NOMO-1 treated with dmso at 0.1 percent for 144 hours (cell line): Measurements from ENCODE around the gene CDH13.

Experiments used
- DNase-seq: peaks from one replicate; lab custom pipeline; 2025; ENCODE audit not compliant: unreplicated experiment; lab: John Stamatoyannopoulos, UW

The CDH13 gene

DNA sequence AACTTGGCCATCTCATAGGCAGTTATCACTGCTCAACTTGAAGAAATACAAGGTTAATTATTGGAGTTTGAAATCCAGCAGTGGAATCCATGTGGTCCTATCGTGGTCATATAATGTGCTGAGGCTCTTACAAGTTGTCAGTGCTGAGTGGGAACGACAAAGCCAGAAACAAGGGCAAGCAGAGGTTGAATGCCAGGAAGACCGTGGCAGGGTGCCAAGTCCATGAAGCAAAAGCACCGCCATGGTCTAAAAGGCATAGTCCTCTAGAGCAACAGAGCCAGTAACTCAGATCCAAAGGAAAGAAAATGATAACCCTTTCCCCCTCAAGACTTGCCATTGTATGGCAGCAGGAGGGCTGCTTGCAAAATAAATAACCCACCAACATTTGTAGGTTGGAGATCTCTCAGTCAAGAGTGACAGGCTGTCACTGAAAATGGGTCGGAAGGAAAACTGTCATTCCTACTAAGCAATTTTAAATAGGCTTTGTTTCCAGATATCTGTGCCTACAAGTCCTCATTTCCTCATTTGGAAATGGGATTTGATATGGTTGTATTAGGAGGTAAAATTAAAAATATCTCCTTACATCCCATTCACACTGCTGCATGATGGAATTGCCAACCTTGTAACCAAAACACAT is 1144.7 kb downstream of the CDH13 start:
- DNase-seq, result no peak

DNA sequence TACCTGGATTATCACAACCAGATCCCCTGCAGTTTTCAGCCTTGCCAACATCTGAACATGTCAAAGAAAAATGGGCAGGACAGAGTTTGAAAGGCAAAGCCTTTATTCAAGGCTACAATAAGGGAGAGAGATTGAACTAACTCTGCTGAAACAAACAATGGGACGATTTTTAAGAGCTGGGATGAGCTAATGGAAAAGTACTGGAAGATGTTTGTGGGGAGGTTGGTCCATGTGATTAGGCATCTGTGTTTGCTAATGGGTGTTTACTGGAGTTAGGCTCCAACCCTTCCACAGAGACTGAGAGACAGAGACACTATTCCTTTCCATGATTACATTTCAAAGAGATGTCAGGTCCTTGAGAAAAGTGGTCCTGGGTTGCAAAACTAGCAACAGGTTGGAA is 1146.0 kb downstream of the CDH13 start:
- DNase-seq, result no peak

DNA sequence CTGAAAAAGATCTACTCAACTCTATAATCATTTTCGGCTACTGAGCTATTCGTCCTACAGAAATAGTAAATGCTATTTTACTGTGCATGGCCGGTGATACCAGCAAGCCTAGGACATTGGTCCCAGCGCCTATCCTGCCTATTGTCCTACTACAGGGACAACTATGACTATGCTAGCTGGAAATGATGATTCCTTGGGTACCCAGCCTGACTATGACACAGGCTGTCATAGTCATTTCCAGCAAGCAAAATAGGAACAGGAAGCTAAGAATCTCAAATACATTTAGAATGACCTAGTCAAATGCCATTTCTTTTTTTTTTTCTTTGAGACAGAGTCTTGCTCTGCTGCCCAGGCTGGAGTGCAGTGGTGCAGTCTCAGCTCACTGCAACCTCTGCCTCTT is 1147.3 kb downstream of the CDH13 start:
- DNase-seq, result no peak

DNA sequence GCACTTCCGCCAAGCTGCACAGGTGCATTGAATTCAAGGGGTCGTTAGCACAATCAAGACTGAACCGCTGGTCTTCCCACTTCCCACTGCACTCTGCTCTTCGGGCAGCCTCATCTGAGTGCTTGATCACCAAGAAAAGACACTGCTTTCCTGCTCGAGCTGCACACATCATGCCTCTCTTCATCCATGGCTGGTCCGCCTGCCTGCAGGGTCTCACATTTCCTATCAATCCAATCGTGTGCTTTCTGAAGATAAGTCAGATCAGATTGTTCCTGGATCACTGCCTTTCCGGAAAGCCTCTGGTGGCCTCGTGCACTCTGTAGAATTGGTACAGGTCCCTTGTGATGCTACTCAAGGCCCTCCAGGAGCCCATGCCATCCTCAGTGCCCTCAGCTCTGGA is 1150.2 kb downstream of the CDH13 start:
- DNase-seq, result no peak

DNA sequence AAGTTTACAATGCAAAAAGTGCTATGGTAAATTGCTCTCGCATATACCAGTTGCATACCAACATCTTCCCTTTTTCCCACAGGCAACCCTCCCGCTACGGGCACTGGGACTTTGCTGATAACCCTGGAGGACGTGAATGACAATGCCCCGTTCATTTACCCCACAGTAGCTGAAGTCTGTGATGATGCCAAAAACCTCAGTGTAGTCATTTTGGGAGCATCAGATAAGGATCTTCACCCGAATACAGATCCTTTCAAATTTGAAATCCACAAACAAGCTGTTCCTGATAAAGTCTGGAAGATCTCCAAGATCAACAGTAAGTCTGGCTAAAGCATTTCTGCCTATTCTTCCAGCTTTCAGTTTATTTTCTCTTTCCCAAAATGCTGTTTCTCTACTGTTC is 1153.1 kb downstream of the CDH13 start:
- DNase-seq, result no peak

DNA sequence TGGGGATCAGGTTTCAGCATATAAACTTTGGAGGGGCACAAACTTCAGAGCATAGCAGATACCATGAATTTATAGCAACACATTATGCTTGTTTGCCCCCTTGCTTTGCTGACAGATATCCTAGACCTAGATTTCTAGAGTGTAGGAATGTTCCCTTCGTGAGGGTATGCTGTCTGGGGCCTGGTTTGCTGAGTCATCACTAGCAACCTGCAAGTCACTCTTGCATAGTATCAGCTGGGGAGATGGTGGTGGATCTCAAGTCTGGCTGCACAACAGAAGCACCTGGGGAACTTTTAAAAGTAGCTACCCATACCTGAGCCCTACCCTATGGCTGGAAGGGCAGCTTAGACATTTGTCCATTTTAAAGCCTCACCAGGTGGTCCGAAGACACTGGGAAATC is 1158.7 kb downstream of the CDH13 start:
- no peak for DNase-seq

DNA sequence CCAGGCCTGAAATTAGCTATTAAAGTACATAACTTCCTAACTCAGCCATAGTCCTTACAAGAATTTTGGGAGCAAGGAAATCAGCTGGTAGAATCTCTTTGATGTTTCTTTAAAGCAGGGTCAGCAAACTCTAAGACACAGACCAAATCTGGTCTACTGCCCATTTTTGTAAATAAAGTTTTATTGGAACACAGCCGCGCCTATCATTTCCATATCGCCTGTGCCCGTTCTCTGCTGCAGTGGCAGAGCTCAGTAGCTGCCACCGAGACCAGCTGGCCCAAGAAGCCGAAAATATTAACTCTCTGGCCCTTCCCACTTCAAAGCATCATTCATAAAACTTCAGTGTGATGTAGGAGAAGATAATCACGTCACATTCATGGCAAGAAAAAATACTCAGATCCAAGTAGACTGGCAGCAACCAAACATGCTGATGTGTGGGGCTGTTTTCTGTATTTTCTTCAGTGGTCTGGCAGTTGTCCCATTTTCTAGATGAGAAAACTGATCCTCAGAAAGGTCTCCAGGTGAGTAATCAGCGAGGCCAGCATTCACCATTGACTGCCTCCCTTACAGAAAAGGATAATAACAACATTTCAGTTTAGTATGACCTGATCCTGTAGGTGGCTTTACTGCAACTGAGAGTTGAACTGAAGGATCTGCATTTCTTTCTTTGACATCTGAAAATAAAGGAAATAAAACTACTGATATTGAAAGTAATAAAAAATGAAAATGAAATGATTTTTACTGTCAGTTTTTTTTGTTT is 1163.1 kb downstream of the CDH13 start:
- no peak for DNase-seq

DNA sequence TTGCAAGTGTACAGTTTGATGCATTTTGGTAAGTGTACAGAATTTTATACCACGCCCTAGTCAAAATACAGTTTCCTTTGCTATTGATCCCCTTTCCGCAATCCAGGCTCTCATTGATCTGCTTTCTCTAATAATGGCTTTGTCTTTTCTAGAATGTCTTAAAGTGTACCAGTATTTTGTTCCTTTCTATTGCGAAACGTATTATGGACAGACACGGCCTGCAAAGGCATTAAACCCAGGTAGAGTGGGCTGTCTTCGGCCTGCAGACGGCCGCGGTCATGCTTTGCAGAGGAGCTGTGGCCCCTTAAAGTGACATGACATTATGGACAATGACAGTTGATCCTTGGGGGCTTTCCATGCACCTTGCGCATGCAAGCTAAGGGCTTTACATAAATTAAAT is 1165.1 kb downstream of the CDH13 start:
- DNase-seq, result no peak

DNA sequence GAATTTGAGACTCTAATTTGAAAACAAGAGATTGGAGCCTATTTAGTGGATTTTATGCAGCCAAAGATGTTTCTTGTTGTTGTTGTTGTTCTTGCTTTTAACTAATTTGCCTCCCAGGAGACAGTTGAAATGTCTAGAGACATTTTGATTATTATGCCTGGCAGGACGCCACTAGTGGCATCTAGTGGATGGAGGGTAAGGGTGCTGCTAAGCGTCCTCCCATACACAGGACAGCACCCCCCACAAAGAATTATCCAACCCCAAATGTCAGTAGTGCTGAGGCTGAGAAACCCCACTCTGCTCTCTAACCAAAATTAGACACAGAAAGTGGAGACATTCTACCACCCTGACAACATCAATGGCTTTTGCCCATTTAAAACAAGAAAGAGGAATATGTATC is 1165.6 kb downstream of the CDH13 start:
- DNase-seq, result no peak

DNA sequence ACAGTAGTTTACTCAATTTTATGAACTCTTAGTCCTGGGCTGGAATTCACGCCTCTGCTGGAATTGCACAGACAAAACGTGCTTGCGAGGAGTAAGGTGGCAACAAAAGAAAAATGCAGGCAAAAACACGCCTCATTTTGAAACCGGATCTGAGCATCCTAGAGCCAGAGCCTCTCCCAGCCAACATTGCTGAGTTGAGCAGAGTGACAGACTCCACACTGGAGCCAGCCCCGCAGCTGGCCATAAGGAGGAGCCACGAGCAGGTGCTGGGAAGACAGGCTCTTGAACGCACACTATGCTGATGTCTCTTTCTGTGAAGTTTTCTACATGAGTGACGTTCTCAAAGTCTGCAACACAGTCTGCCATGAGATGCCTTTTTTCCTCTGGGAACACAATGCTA is 1166.4 kb downstream of the CDH13 start:
- no peak for DNase-seq

DNA sequence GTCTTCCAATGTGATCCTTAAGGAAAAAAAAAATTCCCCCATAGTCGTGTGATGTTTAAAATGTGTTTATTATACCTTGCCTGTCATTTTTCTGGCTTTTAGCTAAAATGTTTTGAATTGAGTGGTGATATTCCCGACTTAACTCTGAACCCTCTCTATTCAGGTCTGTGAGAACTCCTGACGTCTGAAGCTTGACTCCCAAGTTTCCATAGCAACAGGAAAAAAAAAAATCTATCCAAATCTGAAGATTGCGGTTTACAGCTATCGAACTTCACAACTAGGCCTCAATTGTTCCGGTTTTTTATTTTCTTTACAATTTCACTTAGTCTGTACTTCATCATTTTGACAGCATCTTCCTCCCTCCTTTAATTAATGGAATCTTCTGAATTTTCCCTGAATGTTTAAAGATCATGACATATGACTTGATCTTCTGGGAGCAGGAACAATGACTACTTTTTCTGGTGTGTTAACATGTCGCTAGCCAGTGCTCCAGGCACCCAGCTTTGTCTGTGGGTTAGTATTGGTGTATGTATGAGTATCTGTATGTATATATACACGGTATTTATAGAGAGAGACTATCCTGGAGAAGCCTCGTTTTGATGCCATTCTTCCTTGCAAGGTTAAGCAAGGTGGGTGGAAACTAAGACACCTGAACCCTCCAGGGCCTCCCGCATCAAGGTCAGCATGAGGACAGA is 1168.2 kb downstream of the CDH13 start:
- no peak for DNase-seq

DNA sequence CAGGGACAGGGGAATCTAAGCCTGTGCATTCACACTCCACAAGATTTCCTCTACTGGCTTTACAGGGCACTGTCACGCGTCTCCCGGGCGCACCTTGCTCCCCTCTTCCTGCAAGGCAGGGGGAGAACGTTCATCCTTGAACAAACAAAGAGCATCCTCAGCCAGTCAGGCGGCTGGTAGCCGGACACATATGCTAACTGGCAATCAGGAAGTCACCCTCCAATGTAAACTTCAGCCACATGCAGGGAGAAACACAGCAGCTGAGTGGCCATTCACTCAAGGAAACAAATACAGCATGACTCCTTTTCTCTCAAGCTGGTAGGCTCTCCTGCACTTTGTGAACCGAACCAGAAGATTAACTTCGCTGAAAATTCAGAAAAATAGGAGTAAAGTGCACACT is 1170.2 kb downstream of the CDH13 start:
- no peak for DNase-seq

DNA sequence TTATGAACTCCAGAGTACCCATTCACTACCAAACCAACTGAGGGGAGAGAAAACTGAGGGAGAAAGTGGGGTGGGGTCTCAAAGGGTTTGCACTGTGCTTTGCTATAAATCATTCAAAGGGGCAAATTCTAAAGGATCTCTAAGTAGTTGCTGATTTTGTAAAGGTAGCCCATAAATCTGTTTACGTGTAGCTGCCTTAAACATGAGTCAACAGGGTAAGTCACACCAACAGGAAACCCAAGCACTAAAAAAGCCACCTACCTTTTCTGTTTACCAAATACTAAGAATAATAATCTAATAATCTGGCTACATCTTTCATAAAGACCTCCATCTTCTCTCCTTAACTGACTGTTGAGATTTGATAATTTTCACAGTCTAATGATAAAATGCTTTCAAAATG is 1172.6 kb downstream of the CDH13 start:
- no peak for DNase-seq

DNA sequence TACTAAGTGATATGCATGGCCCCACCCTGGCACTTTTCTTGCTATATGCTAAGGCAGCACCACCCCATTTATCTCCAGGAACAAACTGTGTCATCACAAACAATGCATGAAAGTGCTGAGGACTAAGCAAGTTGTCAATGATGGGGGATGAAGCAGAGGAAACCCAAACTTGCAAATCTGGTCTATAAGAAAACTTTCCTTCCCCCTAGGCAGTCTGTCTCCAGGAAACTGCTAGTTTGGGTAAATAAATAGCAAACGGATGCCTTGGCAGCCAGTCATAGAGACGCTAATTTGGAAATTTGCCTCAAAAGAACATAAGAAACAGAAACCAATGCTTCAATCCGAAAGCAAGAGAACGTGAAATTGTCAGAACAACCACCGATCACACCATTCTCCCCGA is 1175.4 kb downstream of the CDH13 start:
- no peak for DNase-seq

DNA sequence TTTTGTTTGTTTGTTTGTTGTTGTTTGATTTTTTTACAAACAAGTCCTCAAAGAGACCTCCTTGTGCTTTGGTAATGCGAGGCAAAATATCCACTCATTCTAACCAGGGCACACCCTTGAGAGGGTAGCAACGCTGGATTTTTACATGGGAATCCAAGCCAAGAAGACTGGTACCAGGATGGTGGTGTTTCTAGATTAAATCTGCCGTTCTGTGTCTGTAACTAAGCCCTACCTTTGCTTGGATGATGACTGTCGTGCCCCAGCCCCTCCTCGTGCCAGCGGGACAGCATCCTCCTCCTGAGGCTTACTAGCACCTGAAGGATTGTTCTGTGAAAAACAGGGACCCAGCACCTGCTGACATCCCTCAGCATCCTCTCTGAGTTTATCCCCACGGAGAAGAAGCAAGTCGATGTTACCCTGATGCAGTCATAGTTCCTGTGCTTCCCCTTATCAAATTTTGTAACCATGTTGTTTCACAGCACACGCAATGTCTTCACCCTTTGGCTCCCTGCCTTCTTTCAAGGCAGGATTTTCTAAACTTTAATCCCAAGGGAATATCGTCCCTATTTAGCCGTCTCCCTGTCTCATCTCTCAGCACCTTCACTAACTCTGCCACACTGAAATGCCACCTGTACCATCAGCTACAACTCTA is 1175.9 kb downstream of the CDH13 start:
- no peak for DNase-seq

DNA sequence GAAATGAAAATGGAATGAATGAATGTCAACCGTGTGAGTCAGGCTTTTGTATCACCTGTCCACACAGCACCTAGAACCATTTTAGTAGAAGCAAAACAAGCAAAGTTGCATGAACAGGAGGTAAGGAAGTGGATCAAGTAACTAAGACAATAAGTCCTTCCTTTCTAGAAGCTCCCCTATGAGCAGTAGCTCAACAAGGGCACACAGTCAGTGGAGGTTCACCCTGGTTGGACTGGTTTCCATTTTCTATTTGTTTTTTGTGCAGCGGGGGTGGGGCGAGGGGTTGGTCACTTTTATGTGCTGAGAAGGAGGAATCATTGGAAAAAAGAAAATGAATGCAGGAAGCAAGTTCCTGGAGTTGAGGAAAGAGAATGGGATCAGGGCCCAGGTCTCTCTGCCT is 1177.0 kb downstream of the CDH13 start:
- DNase-seq, result no peak

DNA sequence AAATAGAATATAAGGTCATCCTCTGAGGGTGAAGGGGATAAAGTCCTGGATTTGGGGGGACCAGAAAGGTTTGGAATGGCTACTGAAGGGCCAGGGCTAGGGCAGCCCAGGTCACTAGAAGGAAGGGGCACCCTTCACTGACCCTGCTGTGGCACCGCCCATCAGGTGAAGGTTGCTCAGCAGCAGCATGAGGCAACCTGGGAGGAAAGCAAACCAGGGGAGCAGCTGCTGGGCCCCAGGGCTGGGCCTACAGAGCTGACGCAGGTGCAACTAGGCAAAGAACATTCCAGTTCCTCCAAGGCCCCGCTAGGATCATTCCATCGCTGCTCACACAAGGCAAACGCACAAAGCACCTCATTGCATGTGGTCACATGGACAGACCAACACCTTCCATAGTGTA is 1177.6 kb downstream of the CDH13 start:
- no peak for DNase-seq

DNA sequence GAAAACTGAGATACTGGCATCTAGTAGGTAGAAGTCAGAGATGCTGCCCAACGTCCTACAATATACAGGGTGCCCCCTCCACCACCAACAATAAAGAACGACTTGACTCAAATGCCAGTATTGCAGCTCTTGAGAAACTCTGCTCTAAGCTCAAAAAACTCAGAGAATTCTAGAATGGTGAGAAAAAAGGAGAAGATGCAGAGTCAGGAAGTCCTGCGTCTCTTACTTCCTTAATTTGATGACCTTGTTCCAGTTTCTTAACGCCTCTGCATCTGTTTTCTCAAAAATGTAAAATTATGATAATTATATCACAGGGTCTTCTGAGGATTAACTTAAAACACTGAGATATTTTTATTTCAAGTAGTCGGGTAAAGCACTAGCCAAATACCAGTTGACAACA is 1179.3 kb downstream of the CDH13 start:
- DNase-seq, result peak; percentile 75

DNA sequence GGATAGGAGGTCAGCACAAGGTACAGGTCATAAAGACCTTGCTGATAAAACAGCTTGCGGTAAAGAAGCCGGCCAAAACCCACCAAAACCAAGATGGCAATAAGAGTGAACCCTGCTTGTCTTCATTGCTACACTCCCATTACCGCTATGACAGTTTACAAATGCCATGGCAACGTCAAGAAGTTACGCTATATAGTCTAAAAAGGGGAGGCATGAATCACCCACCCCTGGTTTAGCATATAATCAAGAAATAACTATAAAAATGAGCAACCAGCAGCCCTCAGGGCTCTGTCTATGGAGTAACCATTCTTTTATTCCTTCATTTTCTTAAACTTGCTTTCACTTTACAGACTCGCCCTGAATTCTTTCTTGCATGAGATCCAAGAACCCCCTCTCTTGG is 1180.0 kb downstream of the CDH13 start:
- DNase-seq, result no peak

DNA sequence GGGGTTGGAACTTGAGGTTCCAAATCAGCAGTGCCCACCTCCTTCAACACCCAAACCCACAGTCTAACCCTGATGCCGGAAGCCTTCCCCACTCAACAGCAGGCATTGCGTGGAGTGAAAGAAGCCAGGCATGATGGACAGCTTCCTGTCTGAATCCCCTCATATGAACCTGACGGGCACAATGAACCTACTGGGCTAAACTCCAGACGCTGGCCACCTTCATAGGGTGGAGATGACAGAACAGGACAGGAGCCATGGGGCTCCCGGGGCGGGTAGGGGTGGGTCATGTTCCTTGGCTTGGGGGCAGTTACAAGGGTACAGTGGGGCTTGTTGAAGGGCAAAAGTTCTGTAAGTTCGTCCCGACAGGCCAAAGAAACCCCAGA is 1180.5 kb downstream of the CDH13 start:
- no peak for DNase-seq

DNA sequence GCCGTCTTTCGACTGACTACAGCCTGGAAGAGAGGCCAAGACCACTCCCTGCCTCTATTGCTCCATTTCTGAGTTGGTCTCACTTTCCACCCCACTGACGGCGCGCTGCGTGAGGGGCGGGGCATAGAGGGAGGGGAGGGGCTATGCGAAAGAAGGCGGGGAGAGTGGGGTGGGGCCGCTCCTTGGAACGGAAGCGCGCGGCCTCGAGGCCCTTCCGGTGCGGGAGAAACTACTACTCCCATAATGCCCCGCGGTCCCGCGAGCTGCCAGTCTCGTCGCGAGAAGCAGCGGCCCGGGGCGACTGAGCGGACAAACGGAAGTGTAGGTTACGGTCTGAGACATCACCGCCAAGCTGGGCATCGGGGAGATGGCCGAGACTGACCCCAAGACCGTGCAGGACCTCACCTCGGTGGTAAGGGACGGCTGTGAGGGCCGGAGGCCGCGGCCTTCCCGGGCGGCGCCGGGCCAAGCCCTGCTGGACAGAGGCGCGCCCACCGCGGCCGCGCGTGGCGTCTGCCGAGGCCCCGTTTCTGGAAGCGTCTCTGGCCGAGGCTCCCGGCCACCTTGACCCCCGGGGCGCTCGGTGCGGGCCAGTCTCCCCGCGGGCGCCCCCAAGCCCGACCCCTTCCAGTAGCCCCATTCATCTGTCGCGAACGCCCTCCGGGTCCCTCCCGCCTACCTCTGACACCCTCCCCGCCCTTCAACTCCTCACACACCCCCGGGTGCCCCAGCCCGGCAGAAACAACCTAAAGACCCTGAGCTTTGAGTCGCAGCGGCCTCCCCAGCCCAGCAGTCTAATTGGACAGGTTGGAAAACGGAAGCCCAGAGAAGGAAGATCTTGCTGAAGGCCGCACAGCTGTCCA is 1181.2 kb downstream of the CDH13 start, which contains the start of gene HSBP1:
Gene HSBP1, plus strand, starts transcription at position 269 of the 863 bp plus-strand sequence. Its CDS starts 99 bp downstream, at position 368.
- peak; percentile 80 for DNase-seq
